Lung microvascular endothelial cell (primary cell): ENCODE measurements around the gene NDC80. TPM values are rescaled to one million over a fixed set of nuclear protein-coding genes. Genes with fewer than 3 reads are reported as not detected.
A peak's percentile ranks its signal among the peaks of the same experiment; 100 is the strongest.
"Not testable (repeated sequence)": the region's sequence is repeated elsewhere in the genome, so short reads cannot be mapped to it uniquely, and the experiment has no call there.

Experiments
- DNase-seq, 2 donors: peaks; one replicate each; pipeline versions ENCODE4 v3.0.0 to v3.0.0-alpha.2; 2010; ENCODE audit warnings: low read depth in 2 of 2
- total RNA-seq: library from RNA; depleted of rRNA; stranded (reverse); fragments of >200 nt; gene quantifications from 2 replicates; pipeline ENCODE4 v1.2.1, GENCODE V29; 2014

Gene NDC80
- total RNA-seq: 3.2 and 13.1 TPM in 2 replicates

- DNase-seq: peak; percentile 93 to 95
Observed at GRCh38 chr18:2571200-2572170, at the start of gene NDC80, which contains the start of gene METTL4. Gene NDC80, plus strand, starts transcription at chr18:2571557. Its CDS starts 1,429 bp downstream, at chr18:2572986. Gene METTL4, minus strand, starts transcription at chr18:2571505. Its CDS starts 4,289 bp downstream, at chr18:2567216.

DNA sequence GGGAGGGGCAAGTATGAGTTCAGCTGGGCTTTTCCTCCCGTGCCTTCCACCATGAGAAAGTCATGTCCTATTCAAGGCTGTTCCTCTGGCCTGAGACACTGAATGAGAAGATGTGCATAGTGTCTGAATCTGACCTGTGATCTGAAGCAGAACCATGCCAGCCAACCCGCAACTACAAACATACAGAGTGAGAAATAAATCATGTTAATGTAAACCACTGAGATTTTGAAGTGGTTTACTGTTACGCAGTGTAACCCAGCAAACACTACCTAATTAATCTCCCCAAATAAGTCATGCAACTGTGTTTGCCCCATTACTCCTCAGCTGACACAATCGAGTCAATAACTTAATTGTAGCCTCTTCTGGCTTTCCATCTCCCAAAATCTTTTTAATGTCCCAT, 49.2 kb upstream of the NDC80 start:
- no peak for DNase-seq

DNA sequence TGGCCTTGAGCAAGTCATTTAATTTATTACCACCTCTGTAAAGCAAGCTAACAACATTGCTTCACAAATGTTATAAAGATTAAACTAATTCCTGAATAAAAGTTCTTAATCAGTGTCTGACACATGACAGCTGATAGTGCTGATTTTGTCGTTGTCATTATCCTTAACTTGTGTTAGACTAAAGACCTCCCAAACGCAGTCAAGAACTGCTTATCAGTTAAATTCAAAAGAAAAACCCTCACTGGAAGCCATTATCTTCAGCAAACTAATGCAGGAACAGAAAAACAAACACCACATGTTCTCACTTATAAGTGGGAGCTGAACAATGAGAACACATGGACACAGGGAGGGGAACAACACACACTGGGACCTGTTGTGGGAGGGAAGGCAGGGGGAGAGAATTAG, 46.6 kb upstream of the NDC80 start:
- not testable (repeated sequence) for DNase-seq

DNA sequence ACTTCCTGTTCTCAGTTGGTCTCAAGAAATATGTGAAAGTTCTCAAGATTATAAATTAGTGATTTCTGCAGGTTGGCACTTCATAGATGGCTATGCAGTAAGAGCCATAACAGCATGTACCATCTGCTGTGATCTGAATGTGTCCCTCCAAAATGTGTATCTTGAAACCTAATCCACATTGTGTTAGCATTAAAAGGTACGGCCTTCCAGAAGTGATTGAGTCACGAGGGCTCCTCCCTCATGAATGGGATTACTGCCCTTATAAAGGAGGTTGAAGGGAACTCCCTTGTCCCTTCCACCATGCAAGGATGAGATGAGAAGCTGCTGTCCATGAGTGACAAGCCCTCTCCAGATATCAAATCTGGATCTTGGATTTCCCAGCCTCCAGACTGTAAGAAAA, 45.0 kb upstream of the NDC80 start:
- no peak for DNase-seq

- DNase-seq: no peak
Observed at GRCh38 chr18:2529154-2529553, 42.2 kb upstream of the NDC80 start.

DNA sequence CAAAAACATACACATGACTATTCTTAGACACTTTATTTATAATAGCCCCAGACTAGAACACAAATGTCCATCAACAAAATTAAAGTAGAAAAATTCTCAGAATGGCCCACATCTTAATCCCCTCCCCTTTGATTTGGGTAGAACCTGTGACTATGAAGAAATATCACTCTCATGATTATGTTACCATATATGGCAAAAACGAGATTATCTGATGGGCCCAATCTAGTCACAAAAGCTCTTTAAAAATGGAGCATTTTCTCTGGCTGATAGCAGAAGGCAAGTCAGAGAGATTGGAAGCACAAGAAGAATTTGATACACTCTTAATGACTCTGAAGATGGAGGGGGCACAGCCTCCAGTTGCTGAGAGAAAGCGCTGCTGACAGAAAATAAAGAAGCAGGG, 39.6 kb upstream of the NDC80 start:
- DNase-seq: no peak

DNA sequence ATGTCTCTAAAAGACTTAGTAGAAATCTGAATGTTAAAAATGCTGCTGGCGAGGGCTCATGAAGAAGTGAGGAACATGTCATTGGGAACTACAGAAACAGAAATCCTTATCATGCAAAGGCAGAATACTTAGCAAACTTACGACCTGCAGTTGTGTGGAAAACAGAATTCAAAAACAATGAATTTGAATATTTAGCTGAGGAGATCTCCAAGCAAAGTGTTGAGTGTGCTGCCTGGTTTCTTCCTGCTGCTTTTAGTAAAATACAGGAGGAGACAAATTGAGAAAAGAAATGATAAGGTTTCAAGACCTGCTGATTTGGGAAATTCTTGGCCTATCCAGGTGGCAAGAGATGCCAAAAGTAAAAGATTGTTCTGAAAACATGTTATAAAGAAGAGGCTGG, 38.6 kb upstream of the NDC80 start:
- DNase-seq: no peak

DNA sequence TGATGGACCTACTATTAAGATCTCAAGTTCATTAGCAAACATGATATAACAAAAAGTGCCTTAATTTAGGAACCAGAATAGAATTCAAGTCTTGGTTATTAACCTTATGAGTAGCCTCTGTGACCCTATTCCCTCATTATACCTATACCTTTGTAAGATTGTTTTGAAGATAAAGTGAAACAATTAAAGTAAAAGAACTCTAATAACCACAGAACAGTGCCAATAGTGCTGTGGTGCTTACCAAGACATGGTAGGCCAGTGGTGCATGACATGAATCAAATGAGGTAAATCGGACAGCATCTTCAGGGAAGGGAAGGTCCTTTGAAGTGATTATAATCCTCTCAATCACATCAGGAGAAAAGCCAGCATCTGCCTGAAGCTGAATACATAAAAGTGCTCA, 36.5 kb upstream of the NDC80 start:
- no peak for DNase-seq

DNA sequence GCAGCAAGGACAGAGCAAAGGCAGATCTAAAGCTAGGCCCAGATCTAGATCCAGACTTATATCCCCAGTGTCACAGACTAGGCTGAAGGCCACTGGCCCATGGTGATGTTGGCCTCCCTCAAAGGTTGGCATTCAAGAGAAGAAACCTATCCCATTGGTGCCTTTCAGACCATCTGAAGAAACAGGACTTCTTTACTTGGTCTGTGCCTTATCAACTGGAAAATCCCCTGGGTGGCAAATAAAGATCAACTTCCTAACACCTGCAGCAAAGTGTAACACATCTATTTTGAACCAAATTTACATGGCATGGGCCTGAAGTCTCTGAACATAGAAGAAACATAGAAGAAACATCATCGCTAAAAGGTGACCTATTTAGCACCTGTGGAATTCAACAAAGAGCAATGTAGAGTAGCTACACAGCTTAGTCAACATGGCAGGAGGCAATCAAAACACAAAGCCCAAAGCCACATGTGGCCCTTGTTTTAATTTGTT, 35.9 kb upstream of the NDC80 start:
- DNase-seq: no peak

GRCh38 chr18:2536063-2536462, 35.3 kb upstream of the NDC80 start:
- DNase-seq: no peak

DNA sequence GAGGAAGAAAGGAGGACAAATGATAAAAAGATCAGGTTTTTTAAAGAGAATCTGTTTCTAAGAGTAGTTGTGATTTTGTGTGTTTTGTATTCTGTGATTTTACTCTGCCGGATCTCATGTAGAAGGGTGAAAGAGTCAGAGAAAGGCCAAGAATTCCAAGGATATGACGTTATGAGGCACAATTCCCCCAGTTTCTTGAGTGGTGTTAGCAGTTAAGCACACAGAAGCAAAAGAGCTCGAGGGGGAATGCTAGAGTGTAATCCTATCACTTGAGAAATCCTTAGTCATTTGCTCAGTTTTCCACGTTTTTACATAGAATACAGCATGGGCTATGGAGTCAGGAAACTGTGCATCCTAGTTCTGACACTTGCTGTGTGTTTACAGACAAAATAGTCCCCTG, 34.9 kb upstream of the NDC80 start:
- DNase-seq: no peak

- DNase-seq: no peak
Observed at GRCh38 chr18:2537296-2537695, 34.1 kb upstream of the NDC80 start.

DNA sequence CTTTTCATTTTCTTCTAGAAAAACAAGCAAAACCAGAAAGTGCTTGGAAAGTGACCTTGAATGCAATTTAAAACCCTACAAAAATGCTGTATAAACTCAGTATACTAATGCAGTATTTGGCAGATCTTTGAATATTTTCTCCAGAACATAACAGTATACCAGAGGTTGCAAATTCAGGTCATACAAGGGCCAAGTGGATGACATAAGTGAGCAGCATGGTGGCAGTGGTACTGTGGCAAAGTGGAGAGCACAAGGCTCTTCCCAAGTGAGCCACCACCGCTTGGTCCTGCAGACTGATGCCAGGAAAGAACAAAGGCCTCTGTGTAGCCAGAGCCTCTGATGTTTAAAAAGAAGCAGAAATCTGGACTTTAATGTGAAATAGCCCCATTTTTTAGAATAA, 33.1 kb upstream of the NDC80 start:
- DNase-seq: no peak

- no peak for DNase-seq
Observed at GRCh38 chr18:2538844-2539243, 32.5 kb upstream of the NDC80 start.

DNA sequence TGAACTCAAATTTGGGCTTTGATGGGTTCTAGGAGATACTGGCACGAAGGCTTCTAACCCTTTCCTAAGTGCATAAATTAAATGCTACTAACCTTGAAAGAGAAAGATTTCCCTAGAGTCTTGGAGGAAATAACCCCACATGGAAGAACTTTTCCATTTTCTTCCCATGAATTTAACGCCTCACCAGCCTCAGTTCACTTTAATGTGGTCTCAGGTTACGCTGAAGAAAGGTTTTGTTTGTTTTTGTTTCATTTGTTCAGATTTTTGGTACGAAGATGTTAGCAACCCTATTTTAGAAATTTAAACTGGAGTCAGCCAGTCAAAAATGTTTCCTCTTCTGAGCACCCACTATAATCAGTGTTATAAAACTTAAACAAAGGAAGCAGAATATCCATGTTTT, 30.8 kb upstream of the NDC80 start:
- DNase-seq: no peak

- DNase-seq: peak; percentile 54 to 66
Observed at GRCh38 chr18:2541925-2542563, 29.3 kb upstream of the NDC80 start.

DNA sequence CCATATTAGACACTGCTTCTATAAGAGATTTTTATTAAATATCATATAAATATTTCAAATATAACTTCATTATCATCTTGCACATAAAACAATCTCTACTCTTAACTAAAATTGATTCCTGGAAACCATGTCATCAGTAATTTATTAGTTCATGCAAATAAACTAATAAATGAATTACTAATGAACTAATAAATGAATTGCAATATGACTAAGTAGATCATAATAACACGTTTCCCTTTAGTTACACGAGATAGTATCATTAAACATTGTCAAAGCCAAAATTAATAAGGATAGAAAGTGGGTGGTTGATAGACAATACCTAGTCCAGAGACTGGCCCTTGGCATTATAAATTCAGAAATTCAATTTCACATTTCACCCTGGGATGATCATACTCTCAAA, 26.2 kb upstream of the NDC80 start:
- no peak for DNase-seq

- peak; percentile 70 to 81 for DNase-seq
Observed at GRCh38 chr18:2547477-2548087, 23.8 kb upstream of the NDC80 start.

GRCh38 chr18:2549462-2549861, 21.9 kb upstream of the NDC80 start:
- no peak for DNase-seq

DNA sequence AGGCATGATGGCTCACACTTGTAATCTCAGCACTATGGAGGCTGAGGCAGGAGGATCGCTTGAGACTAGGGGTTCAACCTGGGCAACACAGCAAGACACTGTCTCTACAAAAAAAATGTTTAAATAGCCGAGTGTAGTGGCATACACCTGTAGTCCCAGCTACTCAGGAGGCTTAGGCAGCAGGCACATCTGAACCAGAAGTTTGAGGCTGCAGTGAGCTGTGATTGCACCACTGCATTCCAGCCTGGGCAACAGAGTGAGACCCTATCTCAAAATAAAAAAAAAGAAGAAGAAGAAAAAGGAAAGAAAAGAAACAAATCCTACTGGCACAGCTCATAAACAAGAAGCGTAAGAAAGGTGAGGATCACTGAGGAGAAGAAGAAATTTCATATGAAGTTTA, 19.9 kb upstream of the NDC80 start:
- DNase-seq: no peak

DNA sequence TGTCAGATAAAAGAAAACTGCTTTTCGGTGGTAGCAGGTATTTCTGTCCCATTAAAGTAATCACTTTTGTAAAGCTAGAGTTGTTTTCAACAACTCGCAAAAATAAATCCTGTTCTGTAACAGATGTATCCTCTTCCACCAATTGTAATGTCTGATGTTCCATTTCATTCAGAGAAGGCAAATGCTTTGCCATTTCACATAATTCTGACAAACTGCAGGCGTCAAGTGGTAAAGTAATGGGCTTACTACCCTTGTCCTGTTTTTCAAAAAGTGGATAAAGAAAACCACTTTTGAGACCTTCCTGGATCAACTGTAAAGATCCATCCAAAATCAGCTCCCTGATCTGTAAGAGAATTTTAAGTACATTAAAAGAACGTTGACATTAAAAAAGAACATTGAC, 16.7 kb upstream of the NDC80 start:
- DNase-seq: peak; percentile 14 to 66

- no peak for DNase-seq
Observed at GRCh38 chr18:2555895-2556294, 15.5 kb upstream of the NDC80 start.
